KBM-7 (cell line): Measurements from ENCODE around the gene TBCD.

Experiments used
- DNase-seq: peaks from one replicate; pipeline ENCODE4 v3.0.0-alpha.2; 2015
- in situ Hi-C: fragments of 300-500 bp; cut with MboI; formaldehyde crosslinking; loops from 2 replicates; pipeline ENCODE4 v1.14.3; 2020; ENCODE audit warnings: low sequenced_read_pairs, low pct_unique_long_range_greater_than_20kb, mixed read lengths

Gene TBCD

DNA sequence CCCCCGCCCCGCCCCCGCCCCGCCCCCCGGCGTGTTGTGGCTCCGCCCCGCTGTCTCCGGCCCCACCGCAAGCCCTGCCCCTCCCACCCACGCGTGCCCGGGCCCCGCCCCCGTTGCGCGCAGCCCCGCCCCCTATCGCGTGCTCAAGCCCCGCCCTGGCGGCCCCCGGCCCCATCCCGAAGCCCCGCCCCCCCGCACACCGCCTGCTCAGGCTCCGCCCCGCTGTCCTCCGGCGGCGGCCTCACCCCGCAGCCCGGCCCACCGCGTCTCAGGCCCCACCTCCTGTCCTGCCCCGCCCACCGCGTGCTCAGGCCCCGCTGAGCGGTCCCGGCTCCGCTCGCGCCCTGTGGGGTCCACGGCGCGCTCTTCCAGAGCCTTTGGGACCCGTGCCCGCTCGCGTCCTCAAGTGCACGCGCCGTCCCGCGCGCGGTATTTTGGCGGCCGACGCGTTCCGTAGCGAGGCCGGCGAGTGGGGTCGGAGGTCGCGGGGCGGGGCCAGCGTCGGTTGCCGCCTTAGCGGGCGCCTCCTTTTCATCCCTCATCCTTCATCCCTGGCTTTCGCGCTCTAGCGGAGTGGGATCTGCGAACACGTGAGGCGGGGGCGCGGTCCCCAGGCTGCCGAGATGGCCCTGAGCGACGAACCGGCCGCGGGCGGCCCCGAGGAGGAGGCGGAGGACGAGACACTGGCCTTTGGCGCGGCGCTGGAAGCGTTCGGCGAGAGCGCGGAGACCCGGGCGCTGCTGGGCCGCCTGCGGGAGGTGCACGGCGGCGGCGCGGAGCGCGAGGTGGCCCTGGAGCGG, at the start of gene TBCD:
TBCD (plus strand) TSS at position 495 of the 800 bp plus-strand sequence; CDS start at position 624, 129 bp downstream.
- peak; percentile 90 for DNase-seq
- in situ Hi-C loops, result no loop called here

DNA sequence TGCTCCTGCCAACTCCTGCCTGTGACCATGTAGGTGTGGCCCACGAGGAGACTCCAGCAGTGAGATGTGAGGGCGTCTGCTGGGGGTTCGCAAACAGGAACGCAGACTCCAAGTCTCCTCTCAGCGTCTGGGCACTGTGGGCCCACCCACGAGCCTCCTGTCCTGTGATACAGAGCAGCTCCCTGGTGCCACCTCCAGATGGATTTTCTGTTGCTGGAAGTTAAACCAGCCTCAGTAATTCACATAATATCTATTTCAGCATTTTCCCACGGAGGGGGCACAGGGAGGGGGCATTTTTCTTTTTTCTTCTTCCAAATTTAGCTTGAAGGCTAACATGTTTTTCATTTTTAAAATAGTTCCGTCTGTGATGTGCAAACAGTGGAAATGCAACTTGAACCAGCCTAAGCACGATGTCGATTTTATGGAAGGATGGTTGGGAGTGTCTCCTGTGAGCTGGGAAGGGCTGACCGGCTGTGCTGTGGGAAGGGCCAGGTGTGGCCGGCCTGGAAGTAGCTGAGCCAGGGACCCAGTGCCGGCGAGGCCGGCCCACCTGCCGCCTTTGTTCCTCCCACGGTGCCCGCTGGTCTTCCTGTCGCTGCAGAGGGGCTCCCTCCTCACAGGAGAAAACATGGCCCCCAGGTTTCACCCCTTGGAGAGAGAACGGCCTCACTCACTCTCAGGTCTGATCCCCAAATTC, 49.5 kb upstream of the TBCD start:
- DNase-seq, result no peak
- in situ Hi-C loops, result no loop called here

- in situ Hi-C loops, result no loop called here
- no peak for DNase-seq
Observed at GRCh38 chr17:82703036-82703745, 48.7 kb upstream of the TBCD start.

DNA sequence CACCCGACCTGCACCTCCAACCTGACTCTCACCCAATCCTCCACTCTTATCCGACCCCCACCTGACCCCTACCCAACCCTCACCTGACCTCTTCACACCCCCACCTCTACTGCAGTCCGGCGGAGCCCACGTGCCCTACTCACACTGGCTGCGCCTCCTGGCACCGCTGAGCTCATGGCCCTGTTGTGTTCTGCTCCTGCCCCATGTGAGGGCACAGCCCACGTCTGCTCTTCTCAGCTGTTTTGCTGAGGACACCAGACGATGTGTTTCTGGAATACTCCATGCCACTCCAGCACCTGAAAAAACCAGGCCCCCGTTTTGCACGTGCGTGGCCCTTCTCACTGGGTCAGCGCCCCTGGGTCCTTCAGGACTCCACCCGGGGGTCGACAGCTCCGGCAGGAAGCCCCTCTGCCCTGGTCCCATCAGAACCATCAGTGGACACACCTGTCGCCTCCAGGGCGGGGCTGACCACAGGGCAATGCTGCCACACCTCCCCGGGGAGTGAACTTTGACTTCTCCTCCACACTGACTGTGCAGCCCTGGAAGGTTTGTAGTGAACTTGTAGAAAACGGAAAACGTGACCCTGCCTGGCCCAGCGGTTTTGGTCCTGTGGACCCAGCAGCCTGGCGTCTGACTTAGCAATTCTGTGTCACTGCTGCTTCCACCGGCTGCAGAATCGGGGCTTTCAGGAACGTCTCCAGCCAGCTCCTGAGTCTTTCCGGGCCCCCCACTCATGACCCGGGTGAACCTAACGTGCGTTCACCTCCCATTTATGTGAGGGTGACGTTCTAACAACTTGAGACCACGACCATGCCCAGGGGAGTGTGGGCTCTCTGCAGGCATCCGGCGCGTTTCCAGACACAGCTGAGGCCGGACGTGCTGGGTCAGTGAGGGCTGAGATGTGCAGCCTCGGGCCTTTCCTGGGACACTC, 47.7 kb upstream of the TBCD start:
- in situ Hi-C loops, result no loop called here
- DNase-seq, result no peak

DNA sequence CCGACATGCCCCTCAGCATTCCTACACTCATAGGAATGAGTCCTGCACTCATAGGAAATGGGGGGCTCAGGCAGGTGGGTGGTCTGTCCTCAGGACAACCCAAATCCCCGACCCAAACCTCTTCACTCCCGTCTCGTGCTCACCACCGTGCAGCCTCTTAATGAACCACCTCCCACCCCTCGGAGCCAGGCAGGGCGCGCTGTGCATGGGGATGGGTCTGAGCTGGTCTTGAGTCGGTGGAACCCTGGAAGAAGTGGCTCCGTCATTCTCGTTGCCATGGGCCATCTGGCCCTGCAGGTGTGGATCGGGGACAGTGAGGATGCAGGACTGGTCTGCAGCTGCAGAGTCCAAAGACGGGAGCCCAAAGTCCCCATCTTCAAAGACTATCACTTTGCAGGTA, 47.0 kb upstream of the TBCD start:
- in situ Hi-C loops, result no loop called here
- DNase-seq, result no peak

- in situ Hi-C loops, result no loop called here
- no peak for DNase-seq
Observed at GRCh38 chr17:82705756-82706155, 46.1 kb upstream of the TBCD start.

GRCh38 chr17:82709024-82709675, 42.7 kb upstream of the TBCD start:
- DNase-seq, result no peak
- in situ Hi-C loops, result no loop called here

DNA sequence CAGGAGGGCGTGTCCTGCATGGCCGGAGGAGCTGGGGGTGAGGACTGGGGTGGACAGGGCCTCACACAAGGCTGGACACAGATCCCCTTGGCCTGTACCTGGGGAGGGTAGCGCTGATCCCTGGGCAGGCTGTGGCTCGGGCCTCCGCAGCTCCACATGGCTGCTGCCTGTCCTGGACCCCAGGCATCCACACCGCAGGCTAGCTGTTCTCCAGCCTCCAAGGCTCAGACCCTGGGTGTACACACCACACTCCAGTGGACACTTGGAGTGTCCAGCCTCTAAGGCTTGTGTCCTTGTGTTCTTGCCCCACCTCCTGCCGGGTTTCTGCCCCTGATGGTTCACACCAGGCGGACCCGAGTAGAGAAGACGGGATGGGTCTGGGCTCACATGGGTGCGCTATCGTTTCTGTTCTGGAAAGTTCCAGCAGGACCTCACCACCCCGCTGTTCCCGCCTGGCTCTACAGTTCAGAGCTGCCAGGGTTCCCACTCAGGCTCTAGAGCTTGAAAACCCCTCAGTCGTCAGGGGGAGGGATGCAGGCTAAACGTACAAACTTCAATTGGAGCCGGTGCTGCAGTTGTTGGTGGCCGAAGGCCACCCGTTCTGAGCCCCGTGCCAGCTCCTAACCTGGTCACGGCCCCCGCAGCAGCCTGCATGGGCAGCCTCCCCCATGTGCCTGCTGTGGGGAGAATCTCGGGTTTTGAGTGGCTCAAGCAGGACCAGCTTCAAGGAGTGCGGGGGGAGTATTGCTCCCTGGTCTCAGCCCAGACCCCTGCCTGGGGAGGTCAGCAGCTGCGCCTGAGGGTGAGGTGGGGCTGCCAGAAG, 42.0 kb upstream of the TBCD start:
- in situ Hi-C loops, result no loop called here
- DNase-seq, result no peak

DNA sequence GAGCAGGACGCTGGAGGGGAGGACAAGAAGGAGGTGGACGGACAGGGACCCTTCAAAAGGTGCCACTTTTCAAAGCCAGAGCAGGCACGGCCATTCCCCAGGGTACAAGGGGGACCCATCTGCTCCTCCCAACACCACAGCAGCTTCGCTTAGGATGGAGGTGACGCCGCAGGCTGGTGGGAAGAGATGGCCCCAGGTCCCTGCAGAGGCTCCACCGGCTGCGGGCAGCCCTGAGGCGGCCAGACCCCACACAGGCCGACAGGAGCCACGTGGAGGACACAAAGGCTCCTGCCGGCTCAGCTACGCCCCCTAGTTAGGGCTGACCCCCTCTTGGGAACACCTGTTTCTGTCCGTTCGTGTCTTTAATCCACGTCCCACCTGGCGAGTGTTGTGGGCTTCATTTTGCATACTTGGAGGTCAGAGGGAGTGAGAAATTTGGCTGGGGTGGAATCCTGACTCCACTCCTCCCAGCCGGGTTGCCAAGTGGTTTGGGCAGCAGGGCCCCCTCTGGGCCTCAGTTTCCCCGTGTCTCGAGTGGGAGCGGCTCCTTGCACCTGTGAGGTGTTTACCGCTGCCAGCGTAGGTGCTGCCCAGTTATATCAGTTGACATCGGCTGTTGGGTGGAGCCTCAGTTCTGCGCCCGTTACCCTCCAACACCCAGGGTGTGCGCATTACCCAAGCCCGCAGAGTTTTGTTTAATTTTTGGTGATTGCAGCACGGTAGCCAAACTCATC, 41.2 kb upstream of the TBCD start:
- in situ Hi-C loops, result no loop called here
- no peak for DNase-seq

GRCh38 chr17:82713071-82713723, 38.7 kb upstream of the TBCD start:
- DNase-seq, result no peak
- in situ Hi-C loops, result no loop called here

DNA sequence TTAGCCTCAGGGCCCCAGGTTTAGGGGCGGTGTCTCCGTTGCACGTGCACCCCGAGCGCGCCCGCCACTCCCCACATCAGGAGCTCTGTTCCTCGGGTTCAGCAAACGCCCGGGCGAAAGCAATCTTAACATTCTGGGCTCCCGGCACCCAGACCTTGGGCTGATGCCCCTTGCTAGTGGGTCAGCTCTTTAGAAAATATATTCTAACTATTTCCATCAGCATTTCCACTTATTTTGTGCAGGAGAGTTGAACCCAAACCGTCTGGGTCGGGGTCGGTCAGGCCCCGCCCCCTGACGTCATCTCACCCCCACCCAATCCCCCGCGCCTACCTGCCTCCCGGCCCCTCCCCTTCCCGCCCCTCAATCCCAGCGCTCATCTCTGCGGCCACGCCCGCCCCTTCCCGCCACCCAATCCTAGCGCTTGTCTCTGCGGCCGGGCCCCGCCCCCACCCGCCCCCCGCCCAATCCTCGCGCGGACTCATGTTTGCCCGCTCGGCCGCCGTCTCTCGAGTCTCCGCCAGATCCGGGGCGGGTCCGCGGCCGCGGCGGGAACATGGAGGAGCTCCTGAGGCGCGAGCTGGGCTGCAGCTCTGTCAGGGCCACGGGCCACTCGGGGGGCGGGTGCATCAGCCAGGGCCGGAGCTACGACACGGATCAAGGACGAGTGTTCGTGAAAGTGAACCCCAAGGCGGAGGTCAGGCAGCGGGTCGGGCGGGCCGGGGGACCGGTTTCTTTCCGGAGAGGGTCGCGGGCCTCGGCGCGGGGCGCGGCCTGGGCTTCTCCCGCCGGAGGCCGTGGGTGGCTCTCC, 35.5 kb upstream of the TBCD start, which contains the start of gene FN3KRP:
FN3KRP (plus strand) TSS at position 504 of the 808 bp plus-strand sequence; CDS start at position 554, 50 bp downstream.
- in situ Hi-C loops, result no loop called here
- DNase-seq, result peak; percentile 75

GRCh38 chr17:82718986-82719685, 32.7 kb upstream of the TBCD start:
- in situ Hi-C loops, result no loop called here
- no peak for DNase-seq

DNA sequence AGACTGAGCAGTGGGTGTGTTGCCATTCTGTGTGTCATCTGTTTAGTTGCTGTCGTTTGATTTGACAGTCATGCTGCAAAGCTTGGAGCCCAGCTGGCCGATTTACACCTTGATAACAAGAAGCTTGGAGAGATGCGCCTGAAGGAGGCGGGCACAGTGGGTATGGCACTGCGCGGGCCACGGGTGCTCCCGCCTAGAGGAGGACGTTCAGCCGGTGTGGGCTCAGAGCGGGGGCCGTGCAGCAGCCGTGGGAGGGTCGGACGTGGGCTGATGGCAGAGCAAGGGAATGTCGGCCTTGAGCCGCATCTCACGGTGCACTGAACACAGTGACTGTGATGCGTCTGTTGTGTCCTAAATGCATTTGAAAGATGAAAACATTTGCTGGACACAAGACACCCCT, 31.7 kb upstream of the TBCD start:
- DNase-seq, result no peak
- in situ Hi-C loops, result no loop called here

GRCh38 chr17:82722341-82723013, 29.4 kb upstream of the TBCD start:
- in situ Hi-C loops, result no loop called here
- DNase-seq, result no peak
